OCI-LY1 (cell line): ENCODE results near the gene DENND4A.

Experiments used
- EZH2 ChIP-seq: fragments of 200-600 bp; sonication (generic), shearing (Covaris generic); IDR thresholded peaks from 2 replicates; pipeline ENCODE4 v1.8.0; 2017; ENCODE audit warnings: borderline replicate concordance, mixed run types, mild to moderate bottlenecking, antibody characterized with exemption, low read length, moderate library complexity, mixed read lengths
- TF ChIP-seq, protein P1 (sequence below): fragments of 200-600 bp; sonication (generic), shearing (Covaris generic); IDR thresholded peaks from 2 replicates; pipeline ENCODE4 v1.5.1; 2017; ENCODE audit warnings: mild to moderate bottlenecking, antibody characterized with exemption, low read length, moderate library complexity, mixed read lengths

DNA sequence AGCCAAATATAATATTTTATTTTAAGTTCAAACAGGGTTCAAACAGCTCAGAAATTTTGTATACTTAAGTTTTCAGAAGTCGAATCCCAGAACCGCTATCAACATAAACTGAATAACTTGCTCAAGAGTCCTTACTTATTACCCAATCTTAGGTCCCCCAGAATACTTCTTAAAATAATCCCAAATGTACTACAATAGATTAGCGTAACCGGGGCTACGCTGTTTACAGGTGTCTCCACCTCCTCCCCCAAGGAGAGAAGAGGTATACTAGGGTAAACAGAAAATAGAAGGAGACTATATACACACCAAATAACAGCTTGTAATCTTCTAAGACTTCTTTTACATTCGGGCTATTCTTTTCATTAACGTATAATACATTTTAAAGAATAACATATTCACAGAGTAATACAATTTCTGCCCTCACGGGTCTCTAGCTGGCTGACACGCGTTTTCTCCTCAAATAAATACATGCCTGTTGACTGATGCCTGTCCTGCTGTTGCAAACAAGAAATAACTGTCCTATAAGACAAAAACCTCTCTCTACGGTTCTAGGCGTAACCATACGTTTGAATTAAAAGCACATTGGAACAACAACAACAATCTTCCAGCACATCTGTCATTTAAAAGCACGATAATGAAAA lies 1.3 kb downstream of the DENND4A start:
- TF ChIP-seq EZH2, result no peak
- TF ChIP-seq, protein P1, sequence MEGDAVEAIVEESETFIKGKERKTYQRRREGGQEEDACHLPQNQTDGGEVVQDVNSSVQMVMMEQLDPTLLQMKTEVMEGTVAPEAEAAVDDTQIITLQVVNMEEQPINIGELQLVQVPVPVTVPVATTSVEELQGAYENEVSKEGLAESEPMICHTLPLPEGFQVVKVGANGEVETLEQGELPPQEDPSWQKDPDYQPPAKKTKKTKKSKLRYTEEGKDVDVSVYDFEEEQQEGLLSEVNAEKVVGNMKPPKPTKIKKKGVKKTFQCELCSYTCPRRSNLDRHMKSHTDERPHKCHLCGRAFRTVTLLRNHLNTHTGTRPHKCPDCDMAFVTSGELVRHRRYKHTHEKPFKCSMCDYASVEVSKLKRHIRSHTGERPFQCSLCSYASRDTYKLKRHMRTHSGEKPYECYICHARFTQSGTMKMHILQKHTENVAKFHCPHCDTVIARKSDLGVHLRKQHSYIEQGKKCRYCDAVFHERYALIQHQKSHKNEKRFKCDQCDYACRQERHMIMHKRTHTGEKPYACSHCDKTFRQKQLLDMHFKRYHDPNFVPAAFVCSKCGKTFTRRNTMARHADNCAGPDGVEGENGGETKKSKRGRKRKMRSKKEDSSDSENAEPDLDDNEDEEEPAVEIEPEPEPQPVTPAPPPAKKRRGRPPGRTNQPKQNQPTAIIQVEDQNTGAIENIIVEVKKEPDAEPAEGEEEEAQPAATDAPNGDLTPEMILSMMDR, result no peak
